Measurements from ENCODE around the gene RBL1.
A peak's percentile ranks its signal among the peaks of the same experiment; 100 is the strongest.
"Not testable (repeated sequence)": the region's sequence is repeated elsewhere in the genome, so short reads cannot be mapped to it uniquely, and the experiment has no call there.

The RBL1 gene

GRCh38 chr20:36974660-36975059 is 121.1 kb downstream of the RBL1 start:
- H3K9me3 ChIP-seq (ENCODE audit: control insufficient read depth, low read length) = no peaks in the 10 kb centered on the region
- H3K4me1 ChIP-seq (ENCODE audit: control insufficient read depth, insufficient read depth, low read length) = no peaks in the 10 kb centered on the region
- H3K4me3 ChIP-seq (ENCODE audit: low read length) = no peak overlapping the region
- no peaks in the 10 kb centered on the region for H3K27me3 ChIP-seq (ENCODE audit: control insufficient read depth, insufficient read depth, low read length)
- H3K9ac ChIP-seq (ENCODE audit: low read length) = no peak overlapping the region
- no peaks in the 10 kb centered on the region for H3K36me3 ChIP-seq (ENCODE audit: control insufficient read depth, insufficient read depth, low read length)

GRCh38 chr20:36971103-36971502 is 124.7 kb downstream of the RBL1 start:
- H3K9ac ChIP-seq (ENCODE audit: low read length) = no peak overlapping the region
- H3K4me1 ChIP-seq (ENCODE audit: control insufficient read depth, insufficient read depth, low read length) = no peaks in the 10 kb centered on the region
- H3K27me3 ChIP-seq (ENCODE audit: control insufficient read depth, insufficient read depth, low read length) = no peaks in the 10 kb centered on the region
- H3K4me3 ChIP-seq (ENCODE audit: low read length) = no peak overlapping the region
- no peaks in the 10 kb centered on the region for H3K9me3 ChIP-seq (ENCODE audit: control insufficient read depth, low read length)
- H3K36me3 ChIP-seq (ENCODE audit: control insufficient read depth, insufficient read depth, low read length) = no peaks in the 10 kb centered on the region

- no peaks in the 10 kb centered on the region for H3K4me1 ChIP-seq (ENCODE audit: control insufficient read depth, insufficient read depth, low read length)
Measured at GRCh38 chr20:36969478-36970186, 126.2 kb downstream of the RBL1 start.

GRCh38 chr20:36969051-36969450 is 126.7 kb downstream of the RBL1 start:
- no peaks in the 10 kb centered on the region for H3K4me1 ChIP-seq (ENCODE audit: control insufficient read depth, insufficient read depth, low read length)
- H3K9ac ChIP-seq (ENCODE audit: low read length) = no peak overlapping the region
- H3K9me3 ChIP-seq (ENCODE audit: control insufficient read depth, low read length) = no peaks in the 10 kb centered on the region
- H3K36me3 ChIP-seq (ENCODE audit: control insufficient read depth, insufficient read depth, low read length) = no peaks in the 10 kb centered on the region
- H3K27me3 ChIP-seq (ENCODE audit: control insufficient read depth, insufficient read depth, low read length) = no peaks in the 10 kb centered on the region
- H3K4me3 ChIP-seq (ENCODE audit: low read length) = no peak overlapping the region

More at GRCh38 chr20:36969478-36970186, 126.2 kb downstream of the RBL1 start:
- H3K4me3 ChIP-seq (ENCODE audit: low read length) = no peak overlapping the region
- no peaks in the 10 kb centered on the region for H3K27me3 ChIP-seq (ENCODE audit: control insufficient read depth, insufficient read depth, low read length)
- H3K9me3 ChIP-seq (ENCODE audit: control insufficient read depth, low read length) = no peaks in the 10 kb centered on the region
- no peaks in the 10 kb centered on the region for H3K36me3 ChIP-seq (ENCODE audit: control insufficient read depth, insufficient read depth, low read length)
- no peak overlapping the region for H3K9ac ChIP-seq (ENCODE audit: low read length)

DNA sequence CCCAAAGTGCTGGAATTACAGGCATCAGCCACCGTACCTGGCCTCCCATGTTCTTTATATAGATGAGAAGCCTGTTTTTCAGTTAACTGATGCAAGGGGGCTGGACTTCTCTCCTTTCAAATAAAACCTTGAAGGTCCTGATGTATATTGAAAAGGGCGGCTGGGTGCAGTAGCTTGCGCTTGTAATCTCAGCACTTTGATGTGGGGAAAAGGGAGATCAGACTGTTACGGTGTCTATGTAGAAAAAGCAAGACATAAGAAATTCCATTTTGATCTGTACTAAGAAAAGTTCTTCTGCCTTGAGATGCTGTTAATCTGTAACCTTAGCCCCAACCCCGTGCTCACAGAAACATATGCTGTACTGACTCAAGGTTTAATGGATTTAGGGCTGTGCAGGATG is 128.2 kb downstream of the RBL1 start:
- H3K4me1 ChIP-seq (ENCODE audit: control insufficient read depth, insufficient read depth, low read length) = no peaks in the 10 kb centered on the region
- H3K9ac ChIP-seq (ENCODE audit: low read length) = no peak overlapping the region
- H3K4me3 ChIP-seq (ENCODE audit: low read length) = no peak overlapping the region
- no peaks in the 10 kb centered on the region for H3K27me3 ChIP-seq (ENCODE audit: control insufficient read depth, insufficient read depth, low read length)
- no peaks in the 10 kb centered on the region for H3K9me3 ChIP-seq (ENCODE audit: control insufficient read depth, low read length)
- no peaks in the 10 kb centered on the region for H3K36me3 ChIP-seq (ENCODE audit: control insufficient read depth, insufficient read depth, low read length)

- H3K4me1 ChIP-seq (ENCODE audit: control insufficient read depth, insufficient read depth, low read length); H3K36me3 ChIP-seq (ENCODE audit: control insufficient read depth, insufficient read depth, low read length); H3K9me3 ChIP-seq (ENCODE audit: control insufficient read depth, low read length); H3K4me3 ChIP-seq (ENCODE audit: low read length); H3K27me3 ChIP-seq (ENCODE audit: control insufficient read depth, insufficient read depth, low read length); H3K9ac ChIP-seq (ENCODE audit: low read length): not testable (repeated sequence)
Measured at GRCh38 chr20:36966965-36967364, 128.8 kb downstream of the RBL1 start.

GRCh38 chr20:36962354-36962941 is 133.3 kb downstream of the RBL1 start:
- not testable (repeated sequence) for H3K9ac ChIP-seq (ENCODE audit: low read length); H3K27me3 ChIP-seq (ENCODE audit: control insufficient read depth, insufficient read depth, low read length); H3K4me3 ChIP-seq (ENCODE audit: low read length); H3K4me1 ChIP-seq (ENCODE audit: control insufficient read depth, insufficient read depth, low read length); H3K36me3 ChIP-seq (ENCODE audit: control insufficient read depth, insufficient read depth, low read length); H3K9me3 ChIP-seq (ENCODE audit: control insufficient read depth, low read length)

DNA sequence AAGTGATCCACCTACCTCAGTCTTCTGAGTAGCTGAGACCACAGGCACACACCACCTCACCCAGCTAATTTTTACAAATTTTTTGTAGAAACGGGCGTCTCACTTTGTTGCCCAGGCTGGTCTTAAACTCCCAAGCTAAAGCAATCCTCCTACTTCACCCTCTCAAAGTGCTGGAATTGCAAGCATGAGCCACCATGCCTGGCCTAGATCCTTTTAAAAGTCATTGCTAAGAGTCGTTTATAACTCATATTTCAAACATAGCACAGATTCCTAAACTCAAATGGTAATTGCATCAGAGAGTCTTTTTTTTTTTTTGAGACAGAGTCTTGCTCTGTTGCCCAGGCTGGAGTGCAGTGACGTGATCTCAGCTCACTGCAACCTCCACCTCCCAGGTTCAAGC is 136.6 kb downstream of the RBL1 start:
- no peaks in the 10 kb centered on the region for H3K36me3 ChIP-seq (ENCODE audit: control insufficient read depth, insufficient read depth, low read length)
- no peak overlapping the region for H3K9ac ChIP-seq (ENCODE audit: low read length)
- no peaks in the 10 kb centered on the region for H3K9me3 ChIP-seq (ENCODE audit: control insufficient read depth, low read length)
- no peak overlapping the region for H3K4me3 ChIP-seq (ENCODE audit: low read length)
- H3K27me3 ChIP-seq (ENCODE audit: control insufficient read depth, insufficient read depth, low read length) = no peaks in the 10 kb centered on the region
- H3K4me1 ChIP-seq (ENCODE audit: control insufficient read depth, insufficient read depth, low read length) = peaks cover 11% of the 10 kb centered on the region

- no peaks in the 10 kb centered on the region for H3K36me3 ChIP-seq (ENCODE audit: control insufficient read depth, insufficient read depth, low read length)
- no peaks in the 10 kb centered on the region for H3K27me3 ChIP-seq (ENCODE audit: control insufficient read depth, insufficient read depth, low read length)
- H3K9me3 ChIP-seq (ENCODE audit: control insufficient read depth, low read length) = no peaks in the 10 kb centered on the region
- peaks cover 11% of the 10 kb centered on the region for H3K4me1 ChIP-seq (ENCODE audit: control insufficient read depth, insufficient read depth, low read length)
- no peak overlapping the region for H3K4me3 ChIP-seq (ENCODE audit: low read length)
- H3K9ac ChIP-seq (ENCODE audit: low read length) = no peak overlapping the region
Measured at GRCh38 chr20:36957875-36958667, 137.7 kb downstream of the RBL1 start.

GRCh38 chr20:36956674-36957073 is 139.1 kb downstream of the RBL1 start:
- Histone ChIP-seq H3K36me3 (ENCODE audit: control insufficient read depth, insufficient read depth, low read length) (no peaks in the 10 kb centered on the region), H3K4me3 (ENCODE audit: low read length) (no peak overlapping the region), H3K27me3 (ENCODE audit: control insufficient read depth, insufficient read depth, low read length) (no peaks in the 10 kb centered on the region), H3K9me3 (ENCODE audit: control insufficient read depth, low read length) (no peaks in the 10 kb centered on the region), H3K4me1 (ENCODE audit: control insufficient read depth, insufficient read depth, low read length) (peaks cover 11% of the 10 kb centered on the region), H3K9ac (ENCODE audit: low read length) (no peak overlapping the region)

DNA sequence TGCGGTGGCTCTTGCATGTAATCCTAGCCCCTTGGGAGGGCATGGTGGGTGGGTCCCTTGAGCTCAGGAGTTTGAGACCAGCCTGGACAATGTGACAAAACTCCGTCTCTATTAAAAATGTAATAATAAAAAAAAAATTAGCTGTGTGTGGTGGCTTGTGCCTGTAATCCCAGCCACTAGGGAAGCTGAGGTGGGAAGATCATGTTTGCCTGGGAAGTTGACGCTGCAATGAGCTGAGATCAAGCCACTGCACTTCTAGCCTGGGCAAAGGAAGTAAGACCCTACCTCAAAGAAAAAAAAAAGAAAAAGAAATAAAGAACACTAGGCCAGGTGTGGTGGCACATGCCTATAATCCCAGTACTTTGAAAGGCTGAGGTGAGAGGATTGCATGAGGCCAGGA is 139.8 kb downstream of the RBL1 start:
- Histone ChIP-seq H3K36me3 (ENCODE audit: control insufficient read depth, insufficient read depth, low read length) (no peaks in the 10 kb centered on the region), H3K4me3 (ENCODE audit: low read length) (no peak overlapping the region), H3K9ac (ENCODE audit: low read length) (no peak overlapping the region), H3K27me3 (ENCODE audit: control insufficient read depth, insufficient read depth, low read length) (no peaks in the 10 kb centered on the region), H3K9me3 (ENCODE audit: control insufficient read depth, low read length) (no peaks in the 10 kb centered on the region), H3K4me1 (ENCODE audit: control insufficient read depth, insufficient read depth, low read length) (peaks cover 11% of the 10 kb centered on the region)

DNA sequence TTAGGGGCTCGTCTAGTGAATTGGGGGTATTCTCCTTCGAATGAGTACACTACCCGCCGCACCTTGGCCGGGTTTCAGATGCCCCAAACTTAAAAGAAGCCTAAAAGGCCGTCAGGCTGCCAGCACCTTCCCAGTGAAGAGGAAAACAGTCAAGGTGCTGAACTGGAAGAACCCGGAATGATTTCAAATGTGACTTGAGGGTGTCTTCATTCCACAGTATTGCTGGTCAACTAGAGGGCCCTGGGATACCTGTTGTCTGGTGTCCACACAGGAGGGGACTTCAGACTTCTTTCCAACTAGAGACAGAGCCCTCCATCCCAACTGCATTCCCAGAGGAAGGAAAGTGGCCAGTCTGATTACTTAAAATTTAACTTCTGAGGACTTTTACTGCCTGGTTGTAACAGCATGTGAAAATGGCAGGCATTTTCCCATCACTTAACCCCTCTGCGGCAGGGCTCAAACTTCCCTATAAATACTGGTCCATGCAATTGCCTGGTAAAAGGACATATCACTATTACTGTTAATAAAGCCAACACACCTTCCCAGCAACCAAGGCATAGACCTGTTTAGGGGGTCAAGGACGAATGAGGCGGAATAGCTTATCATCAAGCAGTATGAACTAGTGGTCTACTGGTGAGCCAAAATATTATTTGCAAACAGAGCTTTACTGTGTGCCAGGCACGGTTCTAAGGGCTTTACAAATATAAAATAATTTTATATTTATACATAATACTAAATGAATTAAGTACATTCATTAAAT is 143.6 kb downstream of the RBL1 start:
- H3K27me3 ChIP-seq (ENCODE audit: control insufficient read depth, insufficient read depth, low read length) = no peaks in the 10 kb centered on the region
- H3K9ac ChIP-seq (ENCODE audit: low read length) = peak overlapping the region; percentile 83
- no peaks in the 10 kb centered on the region for H3K36me3 ChIP-seq (ENCODE audit: control insufficient read depth, insufficient read depth, low read length)
- peaks cover 19% of the 10 kb centered on the region for H3K4me1 ChIP-seq (ENCODE audit: control insufficient read depth, insufficient read depth, low read length)
- H3K4me3 ChIP-seq (ENCODE audit: low read length) = peak overlapping the region; percentile 86
- no peaks in the 10 kb centered on the region for H3K9me3 ChIP-seq (ENCODE audit: control insufficient read depth, low read length)
